NCI-H1417 (cell line): ENCODE data around the gene GPD1.
"Not testable (repeated sequence)": the region's sequence is repeated elsewhere in the genome, so short reads cannot be mapped to it uniquely, and the experiment has no call there.

Experiments used
- DNase-seq, 3 experiments: peaks; one replicate each; lab custom pipeline; 2025; lab: John Stamatoyannopoulos, UW

Gene GPD1

DNA sequence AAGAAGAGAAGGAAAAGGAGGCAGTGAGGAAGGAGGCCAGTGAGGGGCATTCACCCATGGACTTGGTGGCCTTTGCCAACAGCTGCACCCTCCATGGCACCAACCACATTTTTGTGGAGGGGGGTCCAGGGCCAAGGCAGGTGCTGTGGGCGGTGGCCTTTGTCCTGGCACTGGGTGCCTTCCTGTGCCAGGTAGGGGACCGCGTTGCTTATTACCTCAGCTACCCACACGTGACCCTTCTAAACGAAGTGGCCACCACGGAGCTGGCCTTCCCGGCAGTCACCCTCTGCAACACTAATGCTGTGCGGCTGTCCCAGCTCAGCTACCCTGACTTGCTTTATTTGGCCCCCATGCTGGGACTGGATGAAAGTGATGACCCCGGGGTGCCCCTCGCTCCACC lies 30.1 kb upstream of the GPD1 start:
- no peak for DNase-seq

DNA sequence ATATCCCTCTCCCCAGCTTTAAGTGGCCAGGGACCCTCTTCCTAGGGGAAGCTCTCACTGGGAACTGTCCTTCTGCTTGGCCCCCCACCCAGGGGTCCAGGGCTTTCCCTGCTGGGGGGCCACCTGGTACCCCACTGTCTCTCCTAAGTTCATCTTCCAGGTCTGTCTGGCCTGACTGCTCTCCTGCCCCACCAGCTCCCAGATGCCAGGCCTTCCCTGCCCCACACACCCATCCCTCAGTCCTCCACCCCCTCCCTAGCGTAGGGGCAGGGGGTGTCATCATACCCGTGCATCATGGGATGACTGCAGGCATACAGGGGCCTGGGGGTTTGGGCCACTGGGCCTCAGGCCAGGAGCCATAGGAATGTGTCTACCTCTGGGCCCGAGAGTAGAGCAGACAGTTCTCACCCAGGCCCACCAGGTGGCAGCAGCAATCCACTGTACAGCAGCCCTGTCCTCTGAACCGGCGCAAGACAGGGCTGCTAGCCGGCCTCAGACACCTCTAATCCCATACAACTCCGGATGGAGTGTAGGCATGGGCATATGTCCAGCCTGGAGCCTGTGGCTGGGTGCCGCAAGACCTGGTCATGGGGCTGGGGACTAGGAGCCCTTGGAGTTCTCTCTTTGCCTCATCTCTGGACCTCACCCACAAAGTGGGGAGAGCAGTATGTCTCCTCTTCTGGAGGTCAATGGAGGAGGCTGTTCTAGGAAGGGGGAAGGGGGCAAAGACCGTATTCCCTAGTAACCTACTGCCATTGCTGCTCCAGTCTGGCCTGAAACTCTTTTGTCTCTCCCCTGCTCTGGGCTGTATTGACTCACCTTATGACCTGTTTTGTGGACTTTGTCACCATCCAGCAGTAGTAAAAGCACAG lies 28.6 kb upstream of the GPD1 start:
- peak; percentile 66 to 88 (median 71) for DNase-seq

DNA sequence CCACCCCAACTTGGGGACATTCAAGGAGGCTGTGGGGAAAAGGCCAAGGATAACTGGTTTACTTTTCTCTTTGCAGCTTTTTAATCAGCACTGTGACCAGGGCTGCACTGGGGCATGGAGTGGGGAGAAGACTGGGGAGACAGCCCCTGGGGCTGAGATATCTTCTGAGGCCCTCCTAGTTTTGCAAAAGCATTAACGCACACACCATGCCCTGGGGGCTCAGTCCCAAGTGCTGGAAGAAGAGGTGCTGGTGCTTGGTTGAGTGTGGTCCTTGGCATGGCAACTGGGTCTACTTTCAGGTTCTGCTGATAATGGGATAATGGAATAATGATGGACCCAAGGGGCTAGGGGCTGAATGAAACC lies 28.0 kb upstream of the GPD1 start:
- DNase-seq, result no peak

DNA sequence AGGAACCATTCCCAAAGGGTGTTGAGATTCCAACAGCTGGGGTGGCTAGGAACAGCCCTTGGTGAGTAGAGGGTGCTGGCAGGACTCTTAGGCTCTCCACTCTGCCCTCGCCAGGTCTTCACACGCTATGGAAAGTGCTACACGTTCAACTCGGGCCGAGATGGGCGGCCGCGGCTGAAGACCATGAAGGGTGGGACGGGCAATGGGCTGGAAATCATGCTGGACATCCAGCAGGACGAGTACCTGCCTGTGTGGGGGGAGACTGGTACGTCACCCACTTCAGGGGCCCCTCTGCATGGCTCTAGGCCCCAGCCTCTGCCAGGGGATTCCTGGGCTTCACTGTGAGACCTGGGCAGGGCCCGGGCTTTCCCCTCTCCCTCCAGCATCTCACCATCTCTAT lies 26.7 kb upstream of the GPD1 start:
- DNase-seq, result no peak

DNA sequence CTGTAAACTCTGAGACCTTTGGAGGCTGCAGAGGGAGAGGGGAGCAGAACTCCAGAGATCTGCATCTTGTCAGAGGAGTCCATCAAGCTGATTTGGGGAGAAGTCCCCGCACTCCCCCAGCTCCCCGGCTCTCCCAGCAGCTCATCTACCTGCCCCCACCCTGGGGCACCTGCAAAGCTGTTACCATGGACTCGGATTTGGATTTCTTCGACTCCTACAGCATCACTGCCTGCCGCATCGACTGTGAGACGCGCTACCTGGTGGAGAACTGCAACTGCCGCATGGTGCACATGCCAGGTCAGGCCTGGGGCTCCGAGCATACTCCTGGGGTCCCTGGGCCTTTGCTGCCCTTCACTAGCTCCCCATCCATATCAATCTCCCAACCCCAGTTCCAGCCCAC lies 25.5 kb upstream of the GPD1 start:
- no peak for DNase-seq

DNA sequence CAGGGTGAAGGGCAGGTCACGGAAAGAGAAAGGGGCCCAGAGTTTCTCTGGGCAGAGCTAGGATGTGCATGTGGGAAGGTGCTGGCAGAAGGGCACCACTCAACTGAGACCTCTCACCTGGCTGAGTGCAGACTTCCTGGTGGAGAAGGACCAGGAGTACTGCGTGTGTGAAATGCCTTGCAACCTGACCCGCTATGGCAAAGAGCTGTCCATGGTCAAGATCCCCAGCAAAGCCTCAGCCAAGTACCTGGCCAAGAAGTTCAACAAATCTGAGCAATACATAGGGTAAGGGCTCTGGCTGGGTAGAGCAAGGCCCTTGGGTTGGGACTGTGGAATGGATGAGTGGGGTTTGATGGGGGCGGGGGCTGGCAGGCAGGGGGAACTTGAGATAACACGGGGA lies 24.0 kb upstream of the GPD1 start:
- DNase-seq, result no peak

DNA sequence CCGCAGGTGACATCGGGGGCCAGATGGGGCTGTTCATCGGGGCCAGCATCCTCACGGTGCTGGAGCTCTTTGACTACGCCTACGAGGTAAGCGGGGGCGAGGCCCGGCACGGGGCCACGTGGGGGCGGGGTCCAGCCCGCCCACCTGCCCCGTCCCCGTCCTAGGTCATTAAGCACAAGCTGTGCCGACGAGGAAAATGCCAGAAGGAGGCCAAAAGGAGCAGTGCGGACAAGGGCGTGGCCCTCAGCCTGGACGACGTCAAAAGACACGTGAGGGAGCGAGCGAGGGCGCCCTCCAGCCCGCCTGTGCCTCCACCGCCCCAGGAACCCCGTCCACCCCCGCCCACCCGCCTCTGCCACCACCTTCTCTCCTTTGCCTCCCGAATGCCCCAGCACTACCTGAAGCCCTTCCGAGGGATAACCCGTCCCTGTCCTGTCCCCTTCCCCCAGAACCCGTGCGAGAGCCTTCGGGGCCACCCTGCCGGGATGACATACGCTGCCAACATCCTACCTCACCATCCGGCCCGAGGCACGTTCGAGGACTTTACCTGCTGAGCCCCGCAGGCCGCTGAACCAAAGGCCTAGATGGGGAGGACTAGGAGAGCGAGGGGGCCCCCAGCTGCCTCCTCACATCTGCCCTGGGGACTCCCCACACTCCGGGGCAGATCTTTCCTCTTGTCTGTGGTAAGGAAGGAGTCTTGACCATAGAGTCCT lies 22.6 kb upstream of the GPD1 start:
- no peak for DNase-seq

DNA sequence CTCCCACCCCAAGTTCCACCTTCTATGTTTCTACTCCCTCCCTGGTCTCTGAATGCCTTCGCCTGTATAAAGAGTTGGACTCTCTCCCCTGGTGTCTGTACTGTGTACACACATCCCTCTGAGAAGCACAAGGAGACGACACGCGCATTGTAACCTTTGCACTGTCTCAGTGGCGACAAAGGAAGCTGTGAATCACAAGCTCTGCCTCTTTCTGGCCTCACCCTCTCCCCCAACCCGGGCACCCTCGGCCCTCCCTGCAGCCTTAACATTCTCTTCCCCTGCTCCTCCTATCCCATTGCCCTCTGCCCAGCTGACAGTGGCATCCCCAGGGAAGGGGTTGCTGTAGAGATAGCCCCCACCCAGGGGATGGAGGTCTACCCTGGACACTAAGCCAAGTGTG lies 21.2 kb upstream of the GPD1 start:
- DNase-seq, result no peak

DNA sequence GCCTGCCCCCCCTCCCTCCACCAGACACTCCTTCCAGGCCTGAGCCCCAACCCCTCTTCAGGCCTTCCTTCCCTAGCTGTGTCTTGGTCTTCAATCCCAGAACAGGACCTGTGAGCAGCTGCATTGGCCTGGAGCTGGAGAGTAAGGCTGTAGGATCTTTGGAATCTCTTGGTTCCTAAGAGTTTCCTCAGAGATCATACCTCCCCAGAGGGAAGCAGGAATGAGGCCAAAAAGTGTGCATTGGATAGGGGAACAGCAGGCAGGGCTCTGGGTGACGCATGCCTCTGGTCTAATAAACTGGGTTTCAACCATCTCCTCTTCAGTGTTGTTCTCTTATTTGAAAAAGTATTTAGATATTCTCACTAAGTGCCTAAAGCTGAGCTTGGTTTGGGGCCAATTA lies 20.5 kb upstream of the GPD1 start:
- DNase-seq, result no peak

DNA sequence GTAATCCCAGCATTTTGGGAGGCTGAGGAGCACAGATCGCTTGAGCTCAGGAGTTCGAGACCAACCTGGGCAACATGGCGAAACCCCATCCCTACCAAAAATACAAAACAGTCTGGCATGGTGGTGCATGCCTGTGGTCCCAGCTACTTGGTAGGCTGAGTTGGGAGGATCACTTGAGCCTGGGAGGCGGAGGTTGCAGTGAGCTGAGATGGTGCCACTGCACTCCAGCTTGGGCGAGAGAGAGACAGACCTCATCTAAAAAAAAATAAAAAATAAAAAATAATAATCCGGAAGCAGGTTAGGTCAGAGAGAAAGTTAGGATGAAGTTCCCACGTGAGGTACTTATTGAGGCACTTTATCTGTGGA lies 19.4 kb upstream of the GPD1 start:
- not testable (repeated sequence) for DNase-seq

DNA sequence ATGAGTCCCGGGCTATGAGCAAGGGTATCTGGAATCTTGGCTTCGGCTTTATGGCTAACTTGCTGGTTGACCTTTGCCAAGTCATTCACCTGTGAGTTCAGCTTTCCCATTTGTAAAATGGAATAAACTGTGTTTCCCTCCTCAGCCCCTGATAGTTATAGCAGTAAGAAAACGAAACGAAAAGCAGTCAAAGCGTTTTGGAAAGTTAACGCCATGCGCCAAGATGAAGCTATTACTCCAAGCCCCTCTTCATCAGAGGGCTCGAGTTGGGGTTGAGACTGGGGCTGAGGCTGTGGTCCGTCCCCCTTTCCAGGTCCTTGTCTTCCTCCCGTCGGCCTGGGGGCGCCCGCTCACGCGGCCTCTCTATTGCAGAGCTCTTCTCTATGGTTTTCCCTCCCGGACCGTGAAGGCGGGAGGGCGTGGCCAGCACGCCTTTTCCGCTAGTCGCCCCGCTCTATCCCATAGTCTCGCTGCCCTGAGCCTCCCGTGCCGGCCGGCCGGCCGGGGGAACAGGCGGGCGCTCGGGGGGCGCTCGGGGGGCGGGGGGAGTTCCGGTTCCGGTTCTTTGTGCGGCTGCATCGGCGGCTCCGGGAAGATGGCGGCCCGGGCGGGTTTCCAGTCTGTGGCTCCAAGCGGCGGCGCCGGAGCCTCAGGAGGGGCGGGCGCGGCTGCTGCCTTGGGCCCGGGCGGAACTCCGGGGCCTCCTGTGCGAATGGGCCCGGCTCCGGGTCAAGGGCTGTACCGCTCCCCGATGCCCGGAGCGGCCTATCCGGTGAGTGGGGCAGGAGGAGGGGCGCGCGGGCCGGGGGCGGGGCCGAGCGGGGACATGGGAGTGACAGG lies 18.8 kb upstream of the GPD1 start, which contains the start of gene SMARCD1:
TSS of gene SMARCD1 (plus strand) at position 568 of the 840 bp plus-strand sequence. CDS start at position 596, 28 bp downstream.
- peak; percentile 93 to 97 (median 95) for DNase-seq

DNA sequence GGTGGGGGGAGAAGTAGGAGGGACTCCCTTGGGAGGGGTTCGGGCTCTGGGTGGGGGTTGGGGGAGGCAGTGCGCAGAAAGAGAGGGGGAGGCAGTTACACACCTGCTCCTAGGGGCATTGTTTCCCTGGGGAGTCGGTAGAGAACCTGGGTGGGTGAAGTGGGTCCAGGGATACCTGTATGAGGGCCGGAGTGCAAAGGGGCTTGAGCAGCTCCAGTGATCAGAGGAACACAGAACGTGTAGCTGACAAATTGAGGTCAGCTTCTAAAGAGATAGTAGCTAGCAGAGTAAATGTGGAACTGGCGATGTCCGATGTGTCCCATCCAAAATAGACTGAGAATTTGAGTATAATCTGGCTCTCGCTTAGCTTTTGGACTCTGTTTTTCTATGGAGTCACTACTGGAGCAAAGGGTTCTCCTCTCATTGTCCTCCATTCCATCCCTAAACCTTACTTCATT lies 18.2 kb upstream of the GPD1 start:
- no peak for DNase-seq

DNA sequence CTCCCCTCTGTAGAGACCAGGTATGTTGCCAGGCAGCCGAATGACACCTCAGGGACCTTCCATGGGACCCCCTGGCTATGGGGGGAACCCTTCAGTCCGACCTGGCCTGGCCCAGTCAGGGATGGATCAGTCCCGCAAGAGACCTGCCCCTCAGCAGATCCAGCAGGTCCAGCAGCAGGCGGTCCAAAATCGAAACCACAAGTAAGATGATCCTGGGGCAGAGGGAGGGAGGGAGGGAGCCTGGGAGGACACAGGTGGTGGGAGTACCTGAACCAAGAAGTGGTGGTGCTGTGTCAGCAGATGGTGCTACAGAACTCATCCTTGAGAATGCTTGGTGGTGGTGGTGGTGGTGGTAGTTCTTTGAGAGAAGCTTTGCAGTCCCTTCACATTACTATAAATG lies 17.7 kb upstream of the GPD1 start:
- DNase-seq, result peak in 1 of 3 experiments; percentile 12

DNA sequence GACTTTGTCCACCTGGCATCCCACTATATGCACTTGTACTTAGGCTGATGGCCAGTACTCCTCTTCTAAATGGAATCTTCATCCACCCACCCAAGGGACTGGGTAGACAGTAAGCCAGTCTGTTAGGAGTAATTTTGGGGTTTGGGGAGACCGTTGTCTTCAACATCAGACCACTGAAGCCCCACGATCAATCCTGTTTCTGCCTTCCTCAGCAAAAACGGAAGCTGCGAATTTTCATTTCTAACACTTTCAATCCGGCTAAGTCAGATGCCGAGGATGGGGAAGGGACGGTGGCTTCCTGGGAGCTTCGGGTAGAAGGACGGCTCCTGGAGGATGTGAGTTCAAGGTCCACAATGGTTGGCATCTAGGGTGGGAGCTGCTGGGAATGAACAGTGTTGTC lies 16.7 kb upstream of the GPD1 start:
- DNase-seq, result no peak

DNA sequence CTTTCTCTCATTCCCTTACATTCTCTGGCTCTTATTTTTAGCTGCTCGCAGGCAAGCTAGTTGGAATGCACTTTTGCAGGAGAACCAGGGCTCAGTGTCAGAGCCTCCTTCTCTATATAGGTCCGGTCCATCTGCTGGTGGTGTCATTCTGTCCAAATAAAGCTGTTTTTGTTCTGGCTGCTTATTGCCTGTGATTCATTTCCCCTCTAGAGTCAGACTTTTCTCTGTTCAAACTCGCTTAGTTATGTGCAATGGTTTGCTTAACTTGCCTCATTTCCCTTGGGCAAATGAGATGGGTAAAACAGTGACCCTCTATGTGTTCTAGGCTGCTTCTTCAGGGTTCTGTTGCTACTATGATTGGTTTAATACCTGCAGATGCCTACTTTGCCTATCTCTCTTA lies 15.8 kb upstream of the GPD1 start:
- DNase-seq, result no peak

DNA sequence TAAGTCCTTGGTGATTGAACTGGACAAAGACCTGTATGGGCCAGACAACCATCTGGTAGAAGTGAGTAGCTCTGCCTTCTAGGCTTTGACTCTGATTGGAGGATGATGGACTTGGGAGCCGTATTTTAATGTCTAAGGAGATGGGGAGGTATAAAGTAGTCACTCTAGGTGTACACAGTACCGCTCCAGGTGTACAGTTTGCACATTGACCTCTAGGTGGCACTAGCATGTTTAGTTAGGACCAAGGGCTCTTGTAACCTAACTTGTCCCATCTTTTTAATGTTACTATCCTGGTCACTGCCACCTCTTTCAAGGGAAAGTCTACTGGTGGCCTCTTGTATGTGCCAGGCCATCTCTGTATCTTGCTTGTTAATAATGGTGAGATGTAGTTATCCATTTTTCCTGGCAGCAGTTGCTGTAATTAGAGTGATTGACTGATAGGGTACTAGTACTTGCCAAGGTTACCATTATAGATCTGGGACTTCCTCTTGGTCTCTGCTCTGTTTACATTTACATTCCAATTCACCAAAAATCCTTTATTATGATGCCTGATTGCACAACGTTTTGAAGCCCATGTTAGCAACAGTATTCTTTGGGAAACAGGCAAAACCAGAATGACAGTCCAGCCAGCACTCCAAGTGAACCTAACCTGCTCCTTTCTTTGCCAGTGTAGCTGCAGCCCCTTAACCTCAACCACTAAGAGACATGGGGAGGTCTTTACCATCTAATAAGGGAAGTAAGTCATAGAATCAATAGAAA lies 15.1 kb upstream of the GPD1 start:
- peak; percentile 42 to 83 (median 78) for DNase-seq

DNA sequence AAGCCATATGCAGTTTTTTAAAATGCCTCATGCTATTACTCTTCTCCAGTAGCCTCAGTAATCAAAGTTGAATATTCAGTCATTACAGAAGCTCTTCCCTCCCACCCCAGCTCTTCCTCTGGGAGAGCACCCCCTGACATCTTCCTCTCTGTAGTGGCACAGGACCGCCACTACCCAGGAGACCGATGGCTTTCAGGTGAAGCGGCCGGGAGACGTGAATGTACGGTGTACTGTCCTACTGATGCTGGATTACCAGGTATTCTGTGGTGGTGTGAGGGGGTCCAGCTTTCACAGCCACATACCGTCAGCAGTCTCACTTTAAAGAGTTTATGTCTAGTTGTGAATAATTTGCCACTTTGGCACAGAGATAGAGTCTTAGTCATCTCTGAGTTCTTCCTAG lies 14.1 kb upstream of the GPD1 start:
- no peak for DNase-seq

DNA sequence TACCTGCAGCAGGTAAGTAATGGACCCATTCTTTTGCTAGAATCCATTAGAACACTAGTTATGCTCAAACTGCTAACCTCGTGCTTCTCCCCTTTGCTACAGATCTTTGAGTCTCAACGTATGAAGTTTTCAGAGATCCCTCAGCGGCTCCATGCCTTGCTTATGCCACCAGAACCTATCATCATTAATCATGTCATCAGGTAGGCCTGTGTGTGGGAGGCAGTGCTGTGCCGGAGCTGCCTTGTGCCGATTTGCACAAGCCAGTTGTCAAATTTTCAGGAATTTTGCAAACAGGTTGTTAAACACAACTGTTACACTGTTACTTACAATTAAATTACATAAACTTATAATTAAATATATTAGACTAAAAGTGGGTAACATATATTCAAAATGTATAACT lies 13.4 kb upstream of the GPD1 start:
- DNase-seq, result no peak

DNA sequence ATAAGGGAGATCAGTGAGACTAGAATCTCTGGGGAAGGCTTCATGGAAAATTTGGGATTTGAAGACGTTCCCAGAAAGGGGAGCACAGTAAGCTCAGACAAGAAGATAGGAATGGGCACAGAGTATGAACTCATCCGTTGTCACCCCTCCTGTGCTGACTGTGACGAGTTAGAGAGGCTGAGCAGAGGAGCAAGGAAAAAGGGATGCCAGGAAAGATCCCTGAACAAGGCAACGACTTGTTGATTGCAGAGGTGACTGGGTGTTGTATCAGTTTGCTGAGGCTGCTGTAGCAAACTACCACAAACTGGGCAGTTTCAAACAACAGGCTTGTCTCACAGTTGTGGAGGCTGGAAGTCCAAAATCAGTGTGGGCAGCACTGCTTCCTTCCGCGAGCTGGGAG lies 5.9 kb upstream of the GPD1 start:
- no peak for DNase-seq

DNA sequence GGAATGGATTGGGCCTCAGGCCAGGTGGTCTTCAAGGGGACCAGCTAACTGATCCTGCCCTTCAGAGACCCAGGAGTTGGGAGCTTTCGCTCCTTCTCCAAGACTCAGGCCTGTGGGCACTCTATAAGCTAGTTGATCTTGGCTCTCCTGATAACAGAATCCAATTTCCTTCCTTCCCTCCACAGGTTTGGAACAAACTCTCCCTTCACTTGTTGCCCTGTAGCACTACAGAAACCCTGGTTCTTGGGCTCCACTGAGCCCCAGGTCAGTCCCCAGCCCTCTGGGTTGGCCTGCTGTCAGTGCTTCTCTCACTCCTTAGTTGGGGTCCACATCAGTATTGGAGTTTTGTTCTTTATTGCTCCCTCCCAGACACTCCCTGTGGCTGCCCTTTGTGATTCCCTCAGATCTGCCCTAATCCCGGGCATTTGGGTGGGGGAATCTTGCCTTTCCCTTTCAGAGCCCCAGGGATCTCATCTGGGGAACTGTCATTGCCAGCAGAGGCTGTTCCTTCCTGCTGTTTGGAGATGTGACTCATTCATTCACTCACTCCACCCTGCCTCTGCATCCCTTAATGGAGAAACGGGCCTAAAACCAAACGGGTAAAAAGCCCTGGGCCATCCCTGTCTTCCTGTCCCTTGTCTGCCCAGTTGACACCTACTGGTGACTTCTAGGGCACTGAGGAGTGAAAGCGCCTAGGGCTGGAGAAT lies 4.4 kb upstream of the GPD1 start:
- DNase-seq, result no peak

DNA sequence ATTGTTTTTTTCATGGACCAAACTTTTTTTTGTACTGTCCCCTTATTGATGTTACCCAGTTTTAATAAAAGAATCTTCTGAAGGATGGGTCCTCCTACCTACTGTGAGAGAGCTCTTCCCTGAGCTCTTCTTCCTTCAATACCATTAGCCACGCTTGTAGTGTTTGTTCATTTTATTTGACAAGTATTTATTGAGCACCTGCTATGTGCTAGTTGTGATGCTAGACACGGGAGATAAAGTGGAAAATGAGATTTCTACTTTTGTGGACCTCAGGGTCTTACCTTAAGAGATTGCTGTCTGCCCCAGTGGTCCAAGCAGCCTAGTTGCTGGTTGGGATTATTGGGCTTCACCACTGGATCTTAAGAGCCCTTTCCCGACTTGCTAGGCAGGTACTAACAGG lies 3.2 kb upstream of the GPD1 start:
- no peak for DNase-seq
